ENCODE measurements around the gene RHBDL1.

The RHBDL1 gene

DNA sequence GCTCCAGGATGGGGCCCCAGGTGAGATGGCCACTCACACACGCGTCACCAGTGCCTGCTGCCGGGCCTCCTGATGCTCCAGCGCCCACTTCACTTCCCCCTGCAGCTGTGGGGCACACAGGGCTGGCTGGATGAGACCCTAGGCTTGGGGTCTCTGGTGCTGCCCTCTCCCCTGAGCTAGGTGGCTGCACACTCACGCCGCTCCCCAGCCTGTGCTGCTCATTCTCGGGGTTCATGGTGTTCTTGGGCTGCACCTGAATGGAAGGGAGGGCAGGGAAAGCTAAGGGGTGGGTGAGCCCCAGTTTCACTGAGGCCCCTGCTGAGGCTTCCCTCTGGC lies 49.5 kb downstream of the RHBDL1 start:
- H3K4me3 ChIP-seq (ENCODE audit: low read length), result no peak overlapping the region
- DNase-seq (ENCODE audit: low read depth), result no peak
- TF ChIP-seq, protein P1, sequence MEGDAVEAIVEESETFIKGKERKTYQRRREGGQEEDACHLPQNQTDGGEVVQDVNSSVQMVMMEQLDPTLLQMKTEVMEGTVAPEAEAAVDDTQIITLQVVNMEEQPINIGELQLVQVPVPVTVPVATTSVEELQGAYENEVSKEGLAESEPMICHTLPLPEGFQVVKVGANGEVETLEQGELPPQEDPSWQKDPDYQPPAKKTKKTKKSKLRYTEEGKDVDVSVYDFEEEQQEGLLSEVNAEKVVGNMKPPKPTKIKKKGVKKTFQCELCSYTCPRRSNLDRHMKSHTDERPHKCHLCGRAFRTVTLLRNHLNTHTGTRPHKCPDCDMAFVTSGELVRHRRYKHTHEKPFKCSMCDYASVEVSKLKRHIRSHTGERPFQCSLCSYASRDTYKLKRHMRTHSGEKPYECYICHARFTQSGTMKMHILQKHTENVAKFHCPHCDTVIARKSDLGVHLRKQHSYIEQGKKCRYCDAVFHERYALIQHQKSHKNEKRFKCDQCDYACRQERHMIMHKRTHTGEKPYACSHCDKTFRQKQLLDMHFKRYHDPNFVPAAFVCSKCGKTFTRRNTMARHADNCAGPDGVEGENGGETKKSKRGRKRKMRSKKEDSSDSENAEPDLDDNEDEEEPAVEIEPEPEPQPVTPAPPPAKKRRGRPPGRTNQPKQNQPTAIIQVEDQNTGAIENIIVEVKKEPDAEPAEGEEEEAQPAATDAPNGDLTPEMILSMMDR (conservative IDR thresholded peaks at IDR 0.05; ENCODE audit: low read depth, low read length), result no peak

GRCh38 chr16:725463-726187 lies 50.2 kb downstream of the RHBDL1 start:
- DNase-seq (ENCODE audit: low read depth), result no peak
- no peak overlapping the region for H3K4me3 ChIP-seq (ENCODE audit: low read length)
- TF ChIP-seq, protein P1 (conservative IDR thresholded peaks at IDR 0.05; ENCODE audit: low read depth, low read length), result no peak

- H3K4me3 ChIP-seq (ENCODE audit: low read length), result no peak overlapping the region
These were observed 50.6 kb downstream of the RHBDL1 start for GRCh38 chr16:726188-726437.

GRCh38 chr16:726438-727290 lies 51.2 kb downstream of the RHBDL1 start, which contains the start of the genes CCDC78 and HAGHL:
Gene CCDC78, minus strand, starts transcription at chr16:726443. Its CDS starts 76 bp downstream, at chr16:726367.
Gene HAGHL, plus strand, starts transcription at chr16:727106. Its CDS starts 404 bp downstream, at chr16:727510.
- H3K4me3 ChIP-seq (ENCODE audit: low read length), result peak within 1 kb of the TSS; percentile 65
- DNase-seq (ENCODE audit: low read depth), result no peak
- TF ChIP-seq, protein P1 (conservative IDR thresholded peaks at IDR 0.05; ENCODE audit: low read depth, low read length), result no peak

More at GRCh38 chr16:726188-726437, 50.6 kb downstream of the RHBDL1 start:
- TF ChIP-seq, protein P1 (conservative IDR thresholded peaks at IDR 0.05; ENCODE audit: low read depth, low read length), result no peak
- no peak for DNase-seq (ENCODE audit: low read depth)

GRCh38 chr16:727291-727977 lies 52.0 kb downstream of the RHBDL1 start:
- TF ChIP-seq, protein P1 (conservative IDR thresholded peaks at IDR 0.05; ENCODE audit: low read depth, low read length), result no peak

More at GRCh38 chr16:727291-727977, 52.0 kb downstream of the RHBDL1 start:
- DNase-seq (ENCODE audit: low read depth), result no peak
- H3K4me3 ChIP-seq (ENCODE audit: low read length), result peak overlapping the region; percentile 65
